ENCODE results near the gene PSMB3. TPM values are rescaled to one million over a fixed set of nuclear protein-coding genes. Genes with fewer than 3 reads are reported as not detected.

The PSMB3 gene
- total and polyA plus RNA-seq, 9 of the 15 experiments (the other 6 are each of a cell fraction or from before 2014, with no cell fraction given): 460 to 2,775 (median 574) TPM

GRCh38 chr17:38704606-38705522 lies 47.7 kb upstream of the PSMB3 start, which contains the start of gene MLLT6 (continued):
- TF ChIP-seq ZBTB40 (IDR thresholded peaks at IDR 0.05) (peak; percentile 31; the same call in 1 of the 2 replicates), ZBTB40 (CRISPR knock-in tag; IDR thresholded peaks at IDR 0.05) (no peak), HDAC6 (IDR thresholded peaks at IDR 0.05; ENCODE audit: low read depth, low read length) (no peak), MED1 (CRISPR knock-in tag; IDR thresholded peaks at IDR 0.05; ENCODE audit: borderline replicate concordance) (no peak), HOMEZ (CRISPR knock-in tag; IDR thresholded peaks at IDR 0.05) (no peak), ZNF395 (CRISPR knock-in tag; IDR thresholded peaks at IDR 0.05) (peak; percentile 8; the same call in 1 of the 2 replicates), THAP7 (CRISPR knock-in tag; IDR thresholded peaks at IDR 0.05) (no peak), CBX5 (IDR thresholded peaks at IDR 0.05; ENCODE audit: borderline replicate concordance, low read depth) (no peak), TAF1 (IDR thresholded peaks at IDR 0.05; ENCODE audit: control insufficient read depth, extremely low read depth, insufficient read depth, low read length, severe bottlenecking) (peak; percentile 71), EWSR1 (IDR thresholded peaks at IDR 0.05; ENCODE audit: borderline replicate concordance, low read depth, partially characterized antibody) (no peak), SIN3A (IDR thresholded peaks at IDR 0.05; ENCODE audit: borderline replicate concordance in 2 of 2, control insufficient read depth in 1 of 2, low read depth in 2 of 2, low read length in 2 of 2) (peak in 1 of 2 experiments; percentile 32; a peak in 2 of 4 replicates), HIVEP1 (CRISPR knock-in tag; IDR thresholded peaks at IDR 0.05) (no peak)

Measured in K562 (cell line).